ENCODE data around the gene DLGAP4.

The DLGAP4 gene

GRCh38 chr20:36421641-36422040, 115.5 kb downstream of the DLGAP4 start:
- DNase-seq = no peak

- DNase-seq = no peak
These were observed 118.2 kb downstream of the DLGAP4 start for GRCh38 chr20:36424314-36424713.

- DNase-seq = no peak
These were observed 119.0 kb downstream of the DLGAP4 start for GRCh38 chr20:36425166-36425565.

- DNase-seq = no peak
These were observed 125.5 kb downstream of the DLGAP4 start for GRCh38 chr20:36431604-36432003.

- DNase-seq = no peak
These were observed 126.0 kb downstream of the DLGAP4 start for GRCh38 chr20:36432096-36432495.

- DNase-seq = no peak
These were observed 128.2 kb downstream of the DLGAP4 start for GRCh38 chr20:36434383-36434782.

GRCh38 chr20:36435124-36435523, 129.0 kb downstream of the DLGAP4 start:
- no peak for DNase-seq

- peak; percentile 93 for DNase-seq
These were observed 129.7 kb downstream of the DLGAP4 start for GRCh38 chr20:36435592-36436541.

- DNase-seq = peak; percentile 30
These were observed 133.0 kb downstream of the DLGAP4 start for GRCh38 chr20:36439040-36439730.

- no peak for DNase-seq
These were observed 133.6 kb downstream of the DLGAP4 start for GRCh38 chr20:36439731-36440072.

- no peak for DNase-seq
These were observed 134.4 kb downstream of the DLGAP4 start for GRCh38 chr20:36440370-36441026.

- no peak for DNase-seq
These were observed 134.9 kb downstream of the DLGAP4 start for GRCh38 chr20:36441027-36441414.

GRCh38 chr20:36441416-36441815, 135.3 kb downstream of the DLGAP4 start:
- no peak for DNase-seq

GRCh38 chr20:36445847-36446246, 139.7 kb downstream of the DLGAP4 start:
- no peak for DNase-seq

- DNase-seq = no peak
These were observed 140.4 kb downstream of the DLGAP4 start for GRCh38 chr20:36446557-36446956.

- no peak for DNase-seq
These were observed 141.0 kb downstream of the DLGAP4 start for GRCh38 chr20:36447101-36447500.

- no peak for DNase-seq
These were observed 143.5 kb downstream of the DLGAP4 start for GRCh38 chr20:36449663-36450062.

- DNase-seq = no peak
These were observed 148.2 kb downstream of the DLGAP4 start for GRCh38 chr20:36454332-36454697.

GRCh38 chr20:36454698-36455427, 148.7 kb downstream of the DLGAP4 start:
- no peak for DNase-seq

GRCh38 chr20:36455972-36456625, 150.0 kb downstream of the DLGAP4 start:
- DNase-seq = no peak

GRCh38 chr20:36460648-36461599, 154.8 kb downstream of the DLGAP4 start:
- DNase-seq = peak; percentile 88

All from NCI-H526 treated with DMSO at 0.1 percent for 48 hours (cell line).